Activated CD4-positive, alpha-beta T cell treated with anti-CD3 and anti-CD28 coated beads, Interleukin-2, Interleukin-6, amounts not matched to agents 100 ng/mL and 50 ng/mL, durations not matched to agents 16 hours and 8 hours (primary cell): Measurements from ENCODE around the gene UBAC2.

Source experiments
- DNase-seq: peaks from one replicate; pipeline ENCODE4 v3.0.0-alpha.2; 2020

The UBAC2 gene

GRCh38 chr13:99298056-99298455, 97.4 kb downstream of the UBAC2 start:
- DNase-seq = no peak

DNA sequence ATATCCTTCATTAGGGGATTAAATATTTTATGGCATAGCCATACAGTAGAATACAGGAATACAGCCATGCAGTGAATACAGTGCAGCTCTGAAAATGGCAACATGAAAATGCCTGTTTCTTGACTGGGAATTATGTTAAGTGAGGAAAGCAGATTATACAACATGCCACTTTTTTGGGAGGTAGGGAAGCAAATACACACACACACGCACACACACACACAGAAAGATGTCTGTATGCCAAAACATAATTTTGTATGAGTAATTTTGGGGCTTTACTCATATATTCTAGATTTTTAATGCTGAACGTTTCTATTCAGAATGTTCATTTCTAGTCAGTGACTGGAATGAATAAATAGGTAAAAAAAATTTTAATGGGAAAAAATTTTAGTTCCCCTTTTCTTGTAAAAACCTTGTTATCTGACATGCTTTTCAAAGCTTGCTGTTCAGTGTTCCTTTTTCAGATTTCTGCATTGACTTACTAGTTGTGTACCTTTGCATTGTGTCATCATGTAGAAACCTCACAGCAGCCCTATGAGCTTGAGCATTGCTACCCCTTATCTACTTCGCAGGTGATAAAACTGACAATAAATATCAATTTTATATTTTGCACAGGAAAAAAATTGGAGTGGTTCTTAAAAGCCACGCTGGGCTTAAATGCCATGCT, 98.7 kb downstream of the UBAC2 start:
- DNase-seq = no peak

DNA sequence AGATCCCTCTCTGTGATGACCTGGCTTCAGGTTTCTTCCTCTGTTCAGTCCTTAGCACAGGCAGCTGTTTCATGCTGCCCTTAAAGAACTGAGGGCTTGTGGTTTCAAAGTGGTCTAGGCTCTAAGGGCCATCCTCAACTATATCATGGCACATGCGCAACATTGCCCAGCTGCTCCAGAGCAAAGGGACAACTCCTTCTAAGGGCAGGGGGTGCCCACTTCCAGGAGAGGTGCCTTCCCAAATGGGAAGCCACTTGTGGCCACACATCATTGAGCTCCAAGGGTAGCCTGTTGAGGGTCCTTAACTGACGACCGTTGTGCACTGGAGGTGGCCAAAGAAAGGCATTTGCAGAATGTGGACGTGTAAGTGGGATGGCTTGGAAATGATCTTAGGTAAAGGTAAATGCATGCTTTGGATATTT, 99.3 kb downstream of the UBAC2 start:
- DNase-seq = no peak

DNA sequence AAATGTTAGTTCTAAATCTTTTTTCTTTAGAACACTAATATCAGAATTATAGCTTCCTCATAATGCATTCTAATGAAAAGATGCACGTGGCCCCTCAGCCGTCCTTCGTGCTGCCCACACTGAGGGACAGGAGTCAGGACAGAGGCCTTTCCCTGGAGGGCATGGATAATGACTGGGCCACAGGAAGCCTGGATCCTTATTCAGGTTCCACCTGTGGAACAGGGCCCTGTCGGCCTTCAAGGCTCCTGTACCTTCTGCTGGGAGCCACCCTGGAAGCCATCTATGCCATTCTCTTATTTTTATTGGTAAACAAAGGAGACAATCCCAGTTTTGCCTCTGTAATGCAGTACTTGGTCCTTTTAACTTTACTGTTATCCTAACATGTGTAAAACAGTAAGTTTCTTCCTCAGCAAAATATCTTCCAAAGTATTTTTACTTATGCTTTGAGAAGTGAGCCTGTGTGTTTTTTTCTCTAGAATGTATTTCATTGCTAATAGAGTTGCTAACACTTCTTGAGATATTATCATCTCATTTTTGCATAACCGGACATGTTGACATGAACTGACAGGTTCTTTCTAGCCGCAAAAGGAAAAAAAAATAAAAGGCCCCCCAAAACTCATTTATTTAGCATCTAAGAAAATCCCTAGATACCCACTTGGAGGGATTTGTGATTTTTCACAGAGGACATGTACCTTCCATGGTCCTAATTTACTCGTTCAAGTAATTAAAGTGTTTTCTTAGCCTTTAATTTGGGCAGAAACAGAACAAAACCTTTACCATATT, 100.6 kb downstream of the UBAC2 start:
- DNase-seq = no peak

DNA sequence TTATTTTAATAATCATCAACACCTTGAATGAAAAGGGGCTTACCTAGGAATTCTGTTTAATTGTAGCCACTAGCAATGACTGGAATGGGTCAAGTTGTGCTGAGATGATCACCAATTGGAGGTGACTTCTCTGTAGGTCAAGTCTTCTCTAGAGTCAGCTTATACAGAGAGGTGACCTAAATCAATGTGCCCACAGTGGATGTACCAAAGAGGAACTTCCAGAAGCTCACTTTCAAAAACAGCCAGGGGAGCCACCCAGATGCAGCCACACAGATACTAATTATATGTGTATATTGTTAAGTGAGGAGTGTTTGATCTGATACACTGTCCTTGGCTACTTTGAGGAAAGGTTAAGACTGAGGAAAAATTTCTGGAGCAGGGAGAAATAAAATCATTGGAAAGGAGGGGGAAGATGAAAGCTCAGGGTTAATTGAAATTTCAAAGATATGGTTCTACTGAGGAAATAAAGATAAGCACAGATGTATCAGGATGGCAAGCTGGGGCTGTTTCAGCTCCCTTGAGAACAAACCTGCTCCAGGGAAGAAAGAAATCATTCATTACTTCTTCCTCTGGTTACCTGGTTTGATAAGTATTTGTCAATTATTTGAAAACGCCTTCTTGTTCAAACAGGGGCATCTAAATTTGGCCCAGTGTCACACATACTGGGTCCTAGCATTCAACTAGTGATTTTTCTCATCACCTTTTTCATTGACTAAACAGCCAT, 101.4 kb downstream of the UBAC2 start:
- DNase-seq = no peak

- DNase-seq = no peak
Measured at GRCh38 chr13:99302637-99303505, 102.2 kb downstream of the UBAC2 start.

DNA sequence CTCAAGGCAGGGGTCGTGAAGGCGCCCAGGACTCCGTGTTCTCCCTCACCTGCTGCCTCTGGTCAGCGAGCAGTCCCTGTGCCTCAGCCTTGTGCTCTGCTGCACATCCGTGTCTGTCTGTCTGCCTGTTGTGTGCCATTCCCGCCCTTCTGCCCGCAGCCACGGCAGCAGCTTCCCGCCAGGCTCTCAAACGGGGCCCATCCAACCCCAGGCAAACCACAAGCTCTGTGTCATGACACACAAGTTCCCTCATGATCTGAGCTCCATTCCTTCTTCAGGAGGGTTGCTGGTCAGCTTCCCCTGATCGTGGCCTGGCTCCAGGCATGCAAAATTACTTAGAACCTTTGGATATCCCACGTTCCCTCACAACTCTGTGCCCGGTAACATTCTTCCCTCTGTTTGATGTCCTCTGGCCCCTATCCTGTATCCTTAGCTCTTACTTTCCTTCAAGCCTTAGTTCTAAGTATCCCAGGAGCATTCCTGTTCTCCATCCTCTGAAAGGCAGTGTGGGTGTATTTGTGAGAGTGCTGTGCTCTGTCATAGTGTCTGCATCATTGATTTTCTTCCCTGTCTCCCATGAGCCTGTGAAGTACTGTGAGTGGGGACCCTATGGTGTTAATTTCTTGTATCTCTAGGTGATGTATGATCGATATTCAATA, 103.3 kb downstream of the UBAC2 start:
- DNase-seq = peak; percentile 79

DNA sequence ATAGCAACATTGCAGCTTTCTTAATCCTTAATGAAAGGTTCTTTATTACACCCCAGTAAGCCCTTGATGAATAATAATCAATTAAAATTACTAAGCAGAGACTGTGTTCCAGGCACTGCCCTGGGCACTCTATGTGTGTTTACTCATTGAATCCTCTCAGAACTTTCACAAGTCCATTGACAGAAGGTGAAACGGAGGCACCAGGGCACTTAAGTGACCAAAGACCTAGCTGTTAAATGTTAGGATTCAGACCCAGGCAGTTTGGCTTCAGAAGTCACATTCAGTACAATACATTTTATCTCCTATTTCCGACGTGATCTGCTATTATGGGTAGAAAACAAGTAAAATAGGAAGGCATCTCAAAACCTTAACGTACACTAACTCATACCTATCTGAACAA, 103.9 kb downstream of the UBAC2 start:
- no peak for DNase-seq

DNA sequence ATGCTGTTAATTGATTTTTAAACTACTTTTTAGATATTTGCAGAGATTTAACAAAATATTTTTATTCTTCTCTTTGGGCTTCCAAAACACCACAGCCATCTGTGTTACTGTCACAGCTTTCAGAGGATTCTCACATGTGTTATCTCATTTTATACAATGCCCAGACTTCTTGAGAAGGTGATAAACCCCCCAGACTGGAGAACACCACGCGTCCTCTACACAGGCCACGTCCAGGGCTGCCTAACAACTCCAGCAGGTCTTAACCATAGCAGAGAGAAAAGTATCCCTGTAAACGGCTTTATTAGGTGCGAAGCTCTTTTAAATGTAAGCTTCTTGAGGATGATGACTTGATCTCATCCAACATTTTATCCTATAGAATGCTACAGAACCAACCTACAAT, 104.5 kb downstream of the UBAC2 start:
- no peak for DNase-seq

- no peak for DNase-seq
Measured at GRCh38 chr13:99305566-99305965, 104.9 kb downstream of the UBAC2 start.

GRCh38 chr13:99307247-99307646, 106.6 kb downstream of the UBAC2 start, which contains the start of gene GPR183:
Gene GPR183 (minus strand): TSS chr13:99307399. CDS start chr13:99296145, 11,254 bp downstream.
- DNase-seq = peak; percentile 78

DNA sequence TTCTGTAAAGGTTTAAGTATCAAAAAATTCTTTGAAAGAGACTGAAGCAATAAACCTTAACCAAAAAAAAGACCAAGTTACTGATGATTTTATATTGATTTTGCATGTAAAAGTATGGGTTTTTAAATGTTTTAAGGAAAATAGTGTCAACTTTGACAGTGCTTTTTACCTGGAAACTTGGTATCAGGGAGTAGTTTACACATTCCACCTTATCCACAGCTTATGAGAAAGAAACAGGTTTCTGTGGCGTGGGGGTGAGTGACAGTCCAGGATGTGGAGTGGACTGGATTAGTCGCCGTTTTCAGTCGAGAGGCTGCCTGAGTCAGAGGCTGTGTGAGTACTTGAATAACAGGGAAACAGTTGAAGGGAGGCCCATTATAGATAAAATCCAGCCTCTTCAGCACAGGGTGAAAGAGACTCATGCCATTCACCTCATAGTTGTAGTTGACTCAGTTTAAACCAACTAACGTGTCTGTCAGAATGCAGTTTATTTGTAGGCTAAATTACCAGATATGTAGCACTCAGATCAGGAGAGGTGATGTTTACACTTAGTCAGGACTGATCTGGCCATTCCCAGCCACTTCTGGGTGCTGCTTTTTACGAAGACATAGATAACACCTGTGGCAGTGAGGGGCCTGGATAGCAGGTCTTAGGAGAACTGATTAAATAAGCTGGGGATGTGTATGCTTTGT, 107.1 kb downstream of the UBAC2 start:
- DNase-seq = peak; percentile 91

DNA sequence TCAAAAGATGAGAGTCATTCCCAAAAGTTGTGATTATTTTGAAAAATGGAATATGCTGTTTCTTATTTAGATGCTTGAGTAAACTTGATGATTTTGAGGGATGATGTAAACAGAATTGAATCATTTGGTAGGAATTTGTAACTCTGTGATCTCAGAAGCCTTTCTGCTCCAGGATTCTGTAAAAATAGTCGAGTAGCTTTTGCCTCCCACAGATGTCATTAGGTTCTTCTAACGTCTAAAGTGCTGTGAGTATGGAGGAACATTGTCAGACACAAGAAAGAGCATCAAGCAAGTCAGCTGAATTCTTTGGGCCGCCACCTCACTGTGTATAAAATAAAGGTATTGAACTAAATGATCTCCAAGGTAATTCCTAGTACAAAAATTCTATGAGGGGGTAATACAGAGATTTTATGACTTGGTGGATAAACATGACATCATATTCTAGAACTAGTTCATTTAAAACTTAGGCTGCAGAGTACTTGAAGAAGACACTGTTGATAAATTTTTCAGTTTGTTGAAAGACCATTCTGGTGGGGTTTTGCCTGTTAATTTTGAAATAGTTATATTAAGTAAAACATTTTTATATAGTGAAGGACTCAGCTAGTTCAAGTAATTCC, 107.9 kb downstream of the UBAC2 start:
- no peak for DNase-seq

DNA sequence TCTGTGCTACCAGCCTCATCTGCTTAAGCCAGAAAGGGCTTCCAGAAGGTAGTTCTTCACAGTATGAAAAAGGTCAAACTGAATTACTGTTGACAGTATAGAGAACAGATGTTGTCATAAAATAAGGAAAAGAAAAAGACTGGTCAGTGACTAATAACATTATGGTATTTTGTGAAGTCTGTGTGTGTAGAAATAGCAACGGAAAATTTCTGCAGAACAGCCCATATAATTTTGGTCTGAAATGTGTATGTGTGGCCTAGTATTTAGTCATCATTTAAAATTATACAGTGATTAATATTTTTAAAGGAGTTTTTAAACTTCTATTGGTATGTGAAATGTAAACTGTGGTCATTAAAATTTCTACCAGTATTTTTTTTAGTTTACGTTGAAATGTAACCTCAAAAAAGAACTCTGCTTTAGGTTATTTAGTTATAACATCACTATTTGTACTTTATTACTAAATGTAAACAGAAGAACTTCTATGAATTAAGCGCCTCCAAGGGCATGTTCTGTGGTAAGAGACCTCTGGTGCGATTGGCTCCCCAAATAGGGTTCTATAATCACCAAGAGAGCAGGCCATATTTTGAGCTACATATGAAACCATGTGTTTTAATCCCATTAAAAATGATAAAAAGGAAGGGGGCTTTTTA, 109.9 kb downstream of the UBAC2 start:
- DNase-seq = no peak

- no peak for DNase-seq
Measured at GRCh38 chr13:99311137-99311536, 110.5 kb downstream of the UBAC2 start.

- DNase-seq = no peak
Measured at GRCh38 chr13:99311748-99312492, 111.3 kb downstream of the UBAC2 start.

DNA sequence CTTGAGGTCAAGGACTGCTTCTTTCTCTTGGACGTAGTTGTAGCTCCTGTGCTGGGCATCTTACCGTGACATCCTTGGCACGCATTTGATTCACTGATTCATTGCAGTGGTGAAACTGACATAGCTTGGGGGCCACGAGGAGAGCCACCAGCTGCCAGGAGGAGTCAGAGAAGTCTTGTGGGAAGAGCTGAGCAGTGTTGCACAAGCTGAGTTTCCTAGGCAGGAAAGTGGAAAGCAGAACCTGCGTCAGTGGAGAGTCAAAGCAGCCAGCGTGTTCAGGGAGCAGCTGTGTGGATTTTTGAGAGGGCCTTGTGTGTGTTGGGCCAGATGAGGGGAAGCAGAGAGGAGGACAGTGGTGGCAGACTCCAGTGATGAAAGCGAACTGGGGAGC, 111.8 kb downstream of the UBAC2 start:
- DNase-seq = no peak

DNA sequence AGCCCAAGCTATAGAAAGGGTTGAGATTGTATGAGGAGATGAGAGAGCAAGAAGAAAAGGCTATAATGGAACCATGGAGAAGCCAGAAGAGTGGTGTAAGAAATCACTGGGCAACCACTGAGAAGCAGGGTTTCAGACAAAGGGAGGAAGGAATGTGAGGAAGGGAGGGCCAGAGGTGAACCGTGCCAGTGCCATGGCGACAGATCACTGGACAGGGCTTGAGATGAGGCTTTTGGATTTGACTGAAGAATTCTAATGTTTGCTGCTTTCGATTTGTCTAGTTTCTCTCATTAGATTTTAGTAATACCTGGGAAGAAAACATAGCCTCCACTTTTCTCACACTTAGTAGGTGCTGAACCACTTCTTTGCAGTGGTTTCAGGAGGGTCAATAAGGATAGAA, 112.8 kb downstream of the UBAC2 start:
- DNase-seq = no peak

GRCh38 chr13:99313941-99314340, 113.3 kb downstream of the UBAC2 start:
- DNase-seq = no peak

DNA sequence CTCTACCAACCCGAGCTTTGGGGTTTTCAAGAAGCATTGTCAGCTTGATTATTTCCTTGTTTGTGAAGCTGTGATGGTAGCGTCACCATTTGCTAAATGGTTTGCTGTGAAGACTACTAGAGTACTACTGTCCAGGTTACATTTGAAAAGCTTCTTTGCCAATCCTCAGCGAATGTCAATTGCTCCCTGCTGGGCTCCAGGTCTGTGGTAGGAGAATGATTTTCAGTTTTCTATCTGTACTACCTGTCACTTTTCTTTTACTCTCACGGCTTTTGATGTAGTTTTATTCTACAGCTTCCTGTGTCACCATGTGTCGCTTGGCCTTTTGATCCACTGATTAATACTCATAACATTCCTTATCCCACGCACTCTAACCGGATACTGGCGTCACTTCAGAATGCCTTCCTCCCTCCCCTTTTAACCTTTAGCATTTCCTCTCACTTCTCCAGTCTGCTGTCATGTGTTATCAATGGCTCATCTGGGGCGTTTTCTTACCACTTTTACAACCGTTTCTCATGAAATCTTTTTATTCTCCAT, 114.1 kb downstream of the UBAC2 start:
- DNase-seq = peak; percentile 88
